Fibroblast of lung (primary cell): ENCODE data around the gene DXO.

Experiments used
- CTCF ChIP-seq, 2 donors: IDR thresholded peaks in 1 of 2; conservative IDR thresholded peaks in 1 of 2; 1 replicate in 1 of 2; 2 replicates in 1 of 2; pipeline ENCODE4 v1.5.1; 2011 to 2012; ENCODE audit warnings: low read length in 2 of 2, control low read depth in 1 of 2, inconsistent platforms in 1 of 2, low read depth in 1 of 2, mild to moderate bottlenecking in 1 of 2
- EZH2 ChIP-seq: IDR thresholded peaks from 2 replicates; pipeline ENCODE4 v1.5.1; 2012; ENCODE audit warnings: low read length, control low read depth, mild to moderate bottlenecking; ENCODE audit errors: missing control alignments

GRCh38 chr6:31956796-31957195, 15.1 kb downstream of the DXO start:
- no peak for TF ChIP-seq CTCF (conservative IDR thresholded peaks at IDR 0.05 in 1 of 2, IDR thresholded peaks at IDR 0.05 in 1 of 2; ENCODE audit: low read depth in 1 of 2, low read length in 2 of 2)
- TF ChIP-seq EZH2, result no peak
